ENCODE results near the gene CBX1.
A peak's percentile ranks its signal among the peaks of the same experiment; 100 is the strongest.

CBX1 gene

GRCh38 chr17:48025904-48026501 lies 75.3 kb downstream of the CBX1 start:
- no peak for DNase-seq (ENCODE audit: low spot score)

GRCh38 chr17:48025040-48025903 lies 76.0 kb downstream of the CBX1 start:
- DNase-seq (ENCODE audit: low spot score) = peak; percentile 94

GRCh38 chr17:48024149-48025039 lies 76.9 kb downstream of the CBX1 start:
- no peak for DNase-seq (ENCODE audit: low spot score)

GRCh38 chr17:48023400-48024148 lies 77.7 kb downstream of the CBX1 start:
- DNase-seq (ENCODE audit: low spot score) = peak; percentile 56

GRCh38 chr17:48022901-48023300 lies 78.4 kb downstream of the CBX1 start:
- DNase-seq (ENCODE audit: low spot score) = no peak

GRCh38 chr17:48021934-48022333 lies 79.3 kb downstream of the CBX1 start:
- DNase-seq (ENCODE audit: low spot score) = no peak
